Vagina (tissue), 2 donors: ENCODE data around the gene TBX21. TPM values are rescaled to one million over a fixed set of nuclear protein-coding genes. Genes with fewer than 3 reads are reported as not detected.

ENCODE experiments used
- DNase-seq, 2 donors: peaks; one replicate each; pipeline ENCODE4 v3.0.0-alpha.2; 2017; ENCODE audit errors: extremely low spot score in 2 of 2
- H3K27ac ChIP-seq: fragments of 200-600 bp; sonication (generic); one replicate; pipeline ENCODE4 v1.5.1; 2019
- H3K27me3 ChIP-seq: fragments of 200-600 bp; sonication (generic); one replicate; pipeline ENCODE4 v1.5.1; 2019
- H3K36me3 ChIP-seq, 2 donors: fragments of 200-600 bp; sonication (generic); one replicate each; pipeline ENCODE4 v1.5.1; 2017 to 2019
- H3K4me1 ChIP-seq: fragments of 200-600 bp; sonication (generic); one replicate; pipeline ENCODE4 v1.5.1; 2019
- H3K4me3 ChIP-seq, 2 donors: fragments of 200-600 bp; sonication (generic); 1 replicate in 1 of 2; 2 replicates in 1 of 2; pipeline ENCODE4 v1.5.1; 2016 to 2019
- H3K9me3 ChIP-seq: fragments of 200-600 bp; sonication (generic); one replicate; pipeline ENCODE4 v1.5.1; 2019
- POLR2A ChIP-seq, 2 donors: fragments of 450-650 bp; IDR thresholded peaks; one replicate each; pipeline ENCODE4 v1.6.1; 2017; ENCODE audit warnings: antibody characterized with exemption in 2 of 2, mild to moderate bottlenecking in 2 of 2, moderate library complexity in 2 of 2
- POLR2AphosphoS5 ChIP-seq, 2 donors: sonication (generic); formaldehyde crosslinking; IDR thresholded peaks; one replicate each; pipeline ENCODE4 v1.9.0; 2017; ENCODE audit warnings: antibody characterized with exemption in 2 of 2, mild to moderate bottlenecking in 2 of 2, low read depth in 1 of 2; ENCODE audit not compliant: insufficient read depth in 1 of 2
- intact Hi-C: fragments of 100-400 bp; cut with DNase I; formaldehyde crosslinking; loops from one replicate; pipeline ENCODE4 v1.15.1; 2023
- total RNA-seq: library from RNA; depleted of rRNA; stranded (reverse); fragments of >200 nt; gene quantifications from one replicate; pipeline ENCODE4 v1.2.3, GENCODE V29; 2016
- TF ChIP-seq, protein P1 (sequence below), 3 experiments: fragments of 450-650 bp in 2 of 3; fragments of 200-600 bp in 1 of 3; sonication (generic) in 1 of 3; IDR thresholded peaks; one replicate each; pipeline ENCODE4 v1.5.1; 2017 to 2019; ENCODE audit warnings: antibody characterized with exemption in 3 of 3, mild to moderate bottlenecking in 2 of 3, moderate library complexity in 2 of 3

The TBX21 gene
- total RNA-seq, 1 donor from 2014 or later, result 2.9 TPM

DNA sequence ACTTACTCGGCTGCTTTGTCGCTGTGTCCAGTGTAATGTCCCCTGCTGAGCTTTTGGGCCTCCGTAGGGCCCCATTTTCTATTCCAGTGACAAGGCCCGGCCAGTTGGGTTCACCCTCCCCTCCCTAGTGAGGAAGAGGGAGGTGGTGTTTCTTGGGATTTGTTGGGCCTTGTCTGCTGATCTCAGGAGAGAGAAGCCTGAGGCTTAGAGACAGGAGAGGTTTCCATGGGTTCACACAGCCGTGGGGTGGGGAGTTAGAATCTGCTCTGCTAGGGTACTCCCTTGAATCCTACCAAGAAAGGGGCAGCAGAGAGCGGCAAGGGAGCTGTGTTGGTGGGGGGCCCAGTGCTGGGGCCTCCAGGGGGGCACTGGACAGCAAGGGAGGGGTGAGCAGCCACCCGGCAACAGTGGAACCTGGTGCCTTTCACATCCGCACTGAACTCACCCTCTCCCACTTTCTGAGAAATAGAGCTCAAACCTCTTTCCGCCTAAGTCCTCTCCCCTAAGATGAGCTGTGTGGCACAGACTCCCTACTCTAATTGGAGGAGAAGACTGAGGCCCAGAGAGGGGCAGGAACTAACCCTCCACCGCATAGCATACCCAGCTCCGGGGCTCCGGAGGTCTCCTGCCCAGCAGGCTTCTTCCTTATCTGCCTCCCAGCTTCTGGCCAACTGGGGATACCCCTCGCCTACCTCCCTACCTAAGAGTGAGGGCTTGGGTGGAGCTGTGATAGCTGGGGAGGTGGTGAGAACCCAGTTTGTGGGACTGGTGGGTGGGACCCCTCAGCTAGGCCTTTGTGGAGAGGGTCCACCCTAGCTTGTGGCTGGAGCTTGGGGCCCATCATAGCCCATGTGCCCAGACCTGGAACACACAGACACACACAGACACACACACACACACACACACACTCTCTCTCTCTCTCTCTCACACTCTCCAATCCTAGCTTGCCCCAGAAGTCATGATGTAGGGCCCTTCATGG is 32.3 kb upstream of the TBX21 start:
- intact Hi-C loops, result no loop called here
- DNase-seq, result no peak
- Histone ChIP-seq H3K4me3 (no peak overlapping the region), H3K36me3 (peaks cover 0 to 5% of the 10 kb centered on the region in 2 donors), H3K4me1 (peaks cover 12% of the 10 kb centered on the region), H3K27me3 (no peaks in the 10 kb centered on the region), H3K27ac (no peak overlapping the region), H3K9me3 (no peaks in the 10 kb centered on the region)
- no peak for TF ChIP-seq POLR2A (IDR thresholded peaks at IDR 0.05)
- TF ChIP-seq POLR2AphosphoS5 (IDR thresholded peaks at IDR 0.05; ENCODE audit: insufficient read depth in 1 of 2, low read depth in 1 of 2), result no peak
- TF ChIP-seq, protein P1, sequence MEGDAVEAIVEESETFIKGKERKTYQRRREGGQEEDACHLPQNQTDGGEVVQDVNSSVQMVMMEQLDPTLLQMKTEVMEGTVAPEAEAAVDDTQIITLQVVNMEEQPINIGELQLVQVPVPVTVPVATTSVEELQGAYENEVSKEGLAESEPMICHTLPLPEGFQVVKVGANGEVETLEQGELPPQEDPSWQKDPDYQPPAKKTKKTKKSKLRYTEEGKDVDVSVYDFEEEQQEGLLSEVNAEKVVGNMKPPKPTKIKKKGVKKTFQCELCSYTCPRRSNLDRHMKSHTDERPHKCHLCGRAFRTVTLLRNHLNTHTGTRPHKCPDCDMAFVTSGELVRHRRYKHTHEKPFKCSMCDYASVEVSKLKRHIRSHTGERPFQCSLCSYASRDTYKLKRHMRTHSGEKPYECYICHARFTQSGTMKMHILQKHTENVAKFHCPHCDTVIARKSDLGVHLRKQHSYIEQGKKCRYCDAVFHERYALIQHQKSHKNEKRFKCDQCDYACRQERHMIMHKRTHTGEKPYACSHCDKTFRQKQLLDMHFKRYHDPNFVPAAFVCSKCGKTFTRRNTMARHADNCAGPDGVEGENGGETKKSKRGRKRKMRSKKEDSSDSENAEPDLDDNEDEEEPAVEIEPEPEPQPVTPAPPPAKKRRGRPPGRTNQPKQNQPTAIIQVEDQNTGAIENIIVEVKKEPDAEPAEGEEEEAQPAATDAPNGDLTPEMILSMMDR (IDR thresholded peaks at IDR 0.05), result no peak

DNA sequence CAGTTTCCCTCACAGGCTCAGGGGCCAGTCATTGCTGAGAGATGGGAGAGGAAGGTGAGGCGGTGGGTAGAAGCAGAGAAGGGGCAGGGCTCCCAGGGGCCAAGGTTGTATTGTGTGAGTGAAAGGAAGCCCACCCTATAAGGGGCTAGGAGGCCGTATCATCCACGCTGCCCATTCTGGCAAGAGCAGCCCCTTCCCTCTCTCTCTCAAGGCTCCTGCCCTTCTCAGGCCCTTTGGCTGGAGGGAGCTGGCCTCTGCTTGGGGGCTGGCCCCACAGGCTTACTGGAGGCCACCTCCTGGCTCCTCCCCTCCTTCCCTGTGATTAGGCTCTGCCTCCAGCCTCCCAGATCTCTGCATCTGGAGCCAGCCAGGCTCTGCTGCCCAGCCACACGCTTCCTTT is 31.4 kb upstream of the TBX21 start:
- peaks cover 0 to 5% of the 10 kb centered on the region in 2 donors for H3K36me3 ChIP-seq
- H3K4me1 ChIP-seq, result peaks cover 10% of the 10 kb centered on the region
- DNase-seq, result no peak
- H3K4me3 ChIP-seq, result no peak overlapping the region
- H3K9me3 ChIP-seq, result no peaks in the 10 kb centered on the region
- intact Hi-C loops, result no loop called here
- H3K27me3 ChIP-seq, result no peaks in the 10 kb centered on the region
- TF ChIP-seq, protein P1 (IDR thresholded peaks at IDR 0.05), result no peak
- no peak for TF ChIP-seq POLR2AphosphoS5 (IDR thresholded peaks at IDR 0.05; ENCODE audit: insufficient read depth in 1 of 2, low read depth in 1 of 2)
- no peak for TF ChIP-seq POLR2A (IDR thresholded peaks at IDR 0.05)
- H3K27ac ChIP-seq, result no peak overlapping the region

DNA sequence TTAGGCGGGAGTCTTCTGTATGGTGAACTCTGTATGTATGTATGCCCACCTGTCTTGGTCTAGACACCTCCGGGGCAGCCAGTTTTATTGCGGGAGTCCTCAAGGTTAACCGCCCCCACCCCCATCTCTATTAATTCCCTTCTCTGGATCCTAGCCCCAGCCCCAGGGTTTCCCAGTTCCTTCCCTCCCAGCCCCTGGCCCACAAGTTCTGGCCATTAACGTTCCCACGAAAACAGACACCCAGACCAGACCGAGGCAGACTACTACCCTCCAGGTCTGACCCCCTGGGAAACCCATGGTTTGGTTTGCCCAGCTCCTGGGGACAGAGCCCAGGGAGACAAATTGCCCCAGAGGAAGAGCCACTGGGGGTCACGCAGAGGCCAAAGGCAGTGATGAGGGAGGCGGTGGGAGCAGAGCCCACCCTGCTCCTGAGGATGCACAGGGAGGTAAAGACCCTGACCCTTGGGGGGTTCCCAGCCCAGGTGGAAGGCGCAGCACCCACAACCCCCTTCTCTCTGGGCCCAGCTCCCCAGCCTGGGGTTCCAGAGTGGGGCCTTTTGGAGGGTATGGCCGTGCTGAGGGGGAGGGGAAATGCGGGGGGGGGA is 30.5 kb upstream of the TBX21 start:
- Histone ChIP-seq H3K4me1 (peaks cover 11% of the 10 kb centered on the region), H3K9me3 (no peaks in the 10 kb centered on the region), H3K27ac (no peak overlapping the region), H3K27me3 (no peaks in the 10 kb centered on the region), H3K36me3 (peaks cover 0 to 5% of the 10 kb centered on the region in 2 donors), H3K4me3 (no peak overlapping the region)
- intact Hi-C loops, result no loop called here
- DNase-seq, result no peak
- TF ChIP-seq, protein P1 (IDR thresholded peaks at IDR 0.05), result no peak
- no peak for TF ChIP-seq POLR2A (IDR thresholded peaks at IDR 0.05)

DNA sequence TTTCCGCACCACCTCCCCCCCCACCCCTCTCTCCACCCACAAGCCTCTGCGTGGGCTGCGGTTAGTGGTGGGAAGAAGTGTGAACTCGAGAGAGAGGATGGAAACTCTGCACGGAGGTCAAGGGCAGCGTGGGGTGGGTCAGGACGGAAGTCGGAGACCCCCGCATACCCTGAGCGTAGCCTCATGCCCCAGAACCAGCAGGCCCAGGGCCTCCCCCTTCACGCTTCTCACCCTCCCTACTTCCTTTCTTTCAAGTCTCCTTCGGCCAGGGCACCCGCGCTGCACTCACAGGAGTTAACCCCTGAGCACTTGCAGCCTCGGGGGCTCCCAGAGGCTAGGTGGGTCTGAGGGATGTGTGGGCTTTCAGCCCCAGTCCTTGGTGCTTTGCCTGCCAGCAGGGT is 29.8 kb upstream of the TBX21 start:
- intact Hi-C loops, result no loop called here
- no peak for DNase-seq
- H3K4me3 ChIP-seq, result no peak overlapping the region
- peaks cover 11% of the 10 kb centered on the region for H3K4me1 ChIP-seq
- peak in 1 of 2 donors; percentile 10 for TF ChIP-seq POLR2AphosphoS5 (IDR thresholded peaks at IDR 0.05; ENCODE audit: insufficient read depth in 1 of 2, low read depth in 1 of 2)
- TF ChIP-seq, protein P1 (IDR thresholded peaks at IDR 0.05), result no peak
- no peaks in the 10 kb centered on the region for H3K27me3 ChIP-seq
- H3K9me3 ChIP-seq, result no peaks in the 10 kb centered on the region
- no peak overlapping the region for H3K27ac ChIP-seq
- peaks cover 0 to 5% of the 10 kb centered on the region in 2 donors for H3K36me3 ChIP-seq

DNA sequence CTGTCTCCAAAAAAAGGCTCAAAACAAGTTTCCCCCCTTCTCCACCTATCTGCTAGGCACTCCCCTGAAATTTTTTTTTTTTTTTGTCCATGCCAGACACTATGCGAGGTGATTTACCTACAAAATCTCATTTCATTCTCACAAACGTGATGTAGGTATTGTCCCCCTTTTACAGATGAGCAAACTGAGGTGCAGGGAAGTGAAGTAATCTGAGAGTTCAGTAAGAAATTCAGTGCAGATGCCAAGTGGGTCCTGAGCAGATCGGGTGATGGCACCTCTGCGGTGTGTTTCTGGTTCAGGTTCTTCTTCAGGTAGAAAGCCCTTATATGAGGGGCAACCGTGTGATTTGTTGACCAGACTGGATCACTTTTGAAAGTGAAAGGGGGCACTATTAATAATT is 29.4 kb upstream of the TBX21 start:
- H3K27ac ChIP-seq, result no peak overlapping the region
- H3K36me3 ChIP-seq, result peaks cover 0 to 5% of the 10 kb centered on the region in 2 donors
- no peak overlapping the region for H3K4me3 ChIP-seq
- no peak for DNase-seq
- H3K9me3 ChIP-seq, result no peaks in the 10 kb centered on the region
- TF ChIP-seq, protein P1 (IDR thresholded peaks at IDR 0.05), result no peak
- no peak for TF ChIP-seq POLR2AphosphoS5 (IDR thresholded peaks at IDR 0.05; ENCODE audit: insufficient read depth in 1 of 2, low read depth in 1 of 2)
- TF ChIP-seq POLR2A (IDR thresholded peaks at IDR 0.05), result no peak
- intact Hi-C loops, result no loop called here
- no peaks in the 10 kb centered on the region for H3K27me3 ChIP-seq
- peaks cover 11% of the 10 kb centered on the region for H3K4me1 ChIP-seq
